Uterus (tissue), 2 donors: Measurements from ENCODE around the gene BGN.

Experiments used
- CTCF ChIP-seq, 4 experiments: fragments of 200-600 bp in 2 of 4; fragments of 450-650 bp in 2 of 4; sonication (generic) in 2 of 4; IDR thresholded peaks; one replicate each; pipeline ENCODE4 v1.5.1; 2016 to 2019; ENCODE audit warnings: antibody characterized with exemption in 4 of 4, mild to moderate bottlenecking in 2 of 4, moderate library complexity in 1 of 4
- POLR2A ChIP-seq, 2 donors: fragments of 450-650 bp; IDR thresholded peaks; one replicate each; pipeline ENCODE4 v1.6.1; 2016; ENCODE audit warnings: antibody characterized with exemption in 2 of 2, mild to moderate bottlenecking in 1 of 2, moderate library complexity in 1 of 2

- TF ChIP-seq CTCF (IDR thresholded peaks at IDR 0.05) (no peak), POLR2A (IDR thresholded peaks at IDR 0.05) (no peak)
Observed at GRCh38 chrX:153473126-153473525, 21.7 kb upstream of the BGN start.
